Naive thymus-derived CD4-positive, alpha-beta T cell (primary cell): ENCODE measurements around the gene SLC52A1. TPM values are rescaled to one million over a fixed set of nuclear protein-coding genes. Genes with fewer than 3 reads are reported as not detected.

Source experiments
- polyA plus RNA-seq, 2 donors: library from polyadenylated mRNA; unstranded; fragments of 300-500 nt; fragmentation: Illumina TruSeq; gene quantifications; one replicate each; pipeline ENCODE4 v1.2.3, GENCODE V29; 2021
- total RNA-seq, 6 experiments: library from RNA in 5 of 6; stranded (reverse) in 5 of 6; gene quantifications; 1 replicate in 5 of 6; 2 replicates in 1 of 6; pipeline ENCODE4 v1.2.3 and lab custom pipeline; 2021 to 2026

Gene SLC52A1
- total and polyA plus RNA-seq, 7 experiments from 2014 or later = 0.14 to 0.44 (median 0.19) TPM; not detected in 2

Other genes starting within 250 kb of the SLC52A1 start
- 1 to 10 TPM in 1 of 5 experiments, under 1 TPM in 1, not detected in 3; 0.66 to 3.0 TPM for gene VMO1, start 249.1 kb downstream of the SLC52A1 start, total RNA-seq
- gene VMO1, start 249.1 kb downstream of the SLC52A1 start, polyA plus RNA-seq = not detected
- under 1 TPM in 1 of 5 experiments, not detected in 4; 0.39 TPM for gene GLTPD2, start 246.5 kb downstream of the SLC52A1 start, total RNA-seq
- under 1 TPM in 1 of 2 donors, not detected in 1; 0.39 TPM for gene GLTPD2, start 246.5 kb downstream of the SLC52A1 start, polyA plus RNA-seq
- gene PSMB6, start 239.3 kb downstream of the SLC52A1 start, total RNA-seq = 100 to 1,000 TPM in 1 of 5 experiments, 10 to 100 TPM in 4; 42.3 to 133 (median 44.0) TPM
- gene PSMB6, start 239.3 kb downstream of the SLC52A1 start, polyA plus RNA-seq = 100 to 1,000 TPM; 215 to 273 TPM
- 10 to 100 TPM; 22.9 to 42.7 (median 26.8) TPM for gene PLD2, start 228.3 kb downstream of the SLC52A1 start, total RNA-seq
- gene PLD2, start 228.3 kb downstream of the SLC52A1 start, polyA plus RNA-seq = 1 to 10 TPM; 1.5 to 2.2 TPM
- 100 to 1,000 TPM in 4 of 5 experiments, 10 to 100 TPM in 1; 88.8 to 142 (median 125) TPM for gene MINK1, start 202.1 kb downstream of the SLC52A1 start, total RNA-seq
- gene MINK1, start 202.1 kb downstream of the SLC52A1 start, polyA plus RNA-seq = 10 to 100 TPM in 1 of 2 donors, 1 to 10 TPM in 1; 8.3 to 20.4 TPM
- 10 to 100 TPM in 2 of 5 experiments, 1 to 10 TPM in 2, under 1 TPM in 1; 0.82 to 37.2 (median 5.9) TPM for gene C17orf107, start 135.9 kb downstream of the SLC52A1 start, total RNA-seq
- gene C17orf107, start 135.9 kb downstream of the SLC52A1 start, polyA plus RNA-seq = 1 to 10 TPM in 1 of 2 donors, under 1 TPM in 1; 0.95 to 1.1 TPM
- gene CHRNE, start 132.3 kb downstream of the SLC52A1 start, total RNA-seq = 1 to 10 TPM in 3 of 5 experiments, under 1 TPM in 2; 0.34 to 6.5 (median 1.0) TPM
- gene CHRNE, start 132.3 kb downstream of the SLC52A1 start, polyA plus RNA-seq = under 1 TPM in 1 of 2 donors, not detected in 1; 0.24 TPM
- 1 to 10 TPM in 1 of 5 experiments, not detected in 4; 1.6 TPM for gene GP1BA, start 103.1 kb downstream of the SLC52A1 start, total RNA-seq
- gene GP1BA, start 103.1 kb downstream of the SLC52A1 start, polyA plus RNA-seq = not detected
- 10 to 100 TPM; 27.0 to 82.6 (median 44.1) TPM for gene SLC25A11, start 95.4 kb downstream of the SLC52A1 start, total RNA-seq
- 10 to 100 TPM; 57.8 to 86.8 TPM for gene SLC25A11, start 95.4 kb downstream of the SLC52A1 start, polyA plus RNA-seq
- gene RNF167, start 95.2 kb downstream of the SLC52A1 start, total RNA-seq = 100 to 1,000 TPM in 4 of 5 experiments, 10 to 100 TPM in 1; 97.3 to 248 (median 148) TPM
- gene RNF167, start 95.2 kb downstream of the SLC52A1 start, polyA plus RNA-seq = 10 to 100 TPM; 25.3 to 28.0 TPM
- 1,000 to 10,000 TPM in 1 of 5 experiments, 100 to 1,000 TPM in 4; 430 to 2,132 (median 445) TPM for gene PFN1, start 86.9 kb downstream of the SLC52A1 start, total RNA-seq
- 1,000 to 10,000 TPM; 1,617 to 1,727 TPM for gene PFN1, start 86.9 kb downstream of the SLC52A1 start, polyA plus RNA-seq
- gene ENO3, start 84.3 kb downstream of the SLC52A1 start, total RNA-seq = 10 to 100 TPM; 21.5 to 56.3 (median 31.8) TPM
- 1 to 10 TPM in 1 of 2 donors, under 1 TPM in 1; 0.87 to 1.8 TPM for gene ENO3, start 84.3 kb downstream of the SLC52A1 start, polyA plus RNA-seq
- 10 to 100 TPM; 41.6 to 59.6 (median 42.6) TPM for gene SPAG7, start 67.6 kb downstream of the SLC52A1 start, total RNA-seq
- 100 to 1,000 TPM in 1 of 2 donors, 10 to 100 TPM in 1; 96.9 to 119 TPM for gene SPAG7, start 67.6 kb downstream of the SLC52A1 start, polyA plus RNA-seq
- gene CAMTA2, start 47.8 kb downstream of the SLC52A1 start, total RNA-seq = 10 to 100 TPM; 55.2 to 90.0 (median 64.1) TPM
- 10 to 100 TPM in 1 of 2 donors, 1 to 10 TPM in 1; 9.7 to 20.5 TPM for gene CAMTA2, start 47.8 kb downstream of the SLC52A1 start, polyA plus RNA-seq
- under 1 TPM in 4 of 5 experiments, not detected in 1; 0.38 to 0.42 (median 0.41) TPM for gene INCA1, start 37.9 kb downstream of the SLC52A1 start, total RNA-seq
- gene INCA1, start 37.9 kb downstream of the SLC52A1 start, polyA plus RNA-seq = not detected
- gene KIF1C, start 37.5 kb downstream of the SLC52A1 start, total RNA-seq = 10 to 100 TPM; 11.5 to 46.5 (median 21.0) TPM
- gene KIF1C, start 37.5 kb downstream of the SLC52A1 start, polyA plus RNA-seq = 1 to 10 TPM; 3.0 to 3.4 TPM
- 10 to 100 TPM in 2 of 5 experiments, 1 to 10 TPM in 3; 3.5 to 14.8 (median 5.7) TPM for gene ZFP3, start 43.0 kb upstream of the SLC52A1 start, total RNA-seq
- gene ZFP3, start 43.0 kb upstream of the SLC52A1 start, polyA plus RNA-seq = 1 to 10 TPM; 1.4 to 1.6 TPM
- 10 to 100 TPM in 3 of 5 experiments, 1 to 10 TPM in 2; 5.1 to 20.3 (median 11.2) TPM for gene ZNF232, start 76.5 kb upstream of the SLC52A1 start, total RNA-seq
- 10 to 100 TPM in 1 of 2 donors, 1 to 10 TPM in 1; 9.1 to 13.6 TPM for gene ZNF232, start 76.5 kb upstream of the SLC52A1 start, polyA plus RNA-seq
- under 1 TPM in 4 of 5 experiments, not detected in 1; 0.05 to 0.19 (median 0.13) TPM for gene USP6, start 80.6 kb upstream of the SLC52A1 start, total RNA-seq
- under 1 TPM in 1 of 2 donors, not detected in 1; 0.06 TPM for gene USP6, start 80.6 kb upstream of the SLC52A1 start, polyA plus RNA-seq
- 10 to 100 TPM in 3 of 5 experiments, 1 to 10 TPM in 2; 4.8 to 35.7 (median 11.6) TPM for gene ZNF594, start 156.4 kb upstream of the SLC52A1 start, total RNA-seq
- gene ZNF594, start 156.4 kb upstream of the SLC52A1 start, polyA plus RNA-seq = 1 to 10 TPM; 2.6 to 4.4 TPM
- 10 to 100 TPM in 1 of 5 experiments, 1 to 10 TPM in 3, not detected in 1; 1.4 to 24.8 (median 1.6) TPM for gene SCIMP, start 199.4 kb upstream of the SLC52A1 start, total RNA-seq
- under 1 TPM; 0.33 to 0.35 TPM for gene SCIMP, start 199.4 kb upstream of the SLC52A1 start, polyA plus RNA-seq
- 10 to 100 TPM; 37.3 to 58.5 (median 44.6) TPM for gene RABEP1, start 246.9 kb upstream of the SLC52A1 start, total RNA-seq
- gene RABEP1, start 246.9 kb upstream of the SLC52A1 start, polyA plus RNA-seq = 10 to 100 TPM; 26.2 to 35.9 TPM